ENCODE data around the gene ZSCAN29.

DNA sequence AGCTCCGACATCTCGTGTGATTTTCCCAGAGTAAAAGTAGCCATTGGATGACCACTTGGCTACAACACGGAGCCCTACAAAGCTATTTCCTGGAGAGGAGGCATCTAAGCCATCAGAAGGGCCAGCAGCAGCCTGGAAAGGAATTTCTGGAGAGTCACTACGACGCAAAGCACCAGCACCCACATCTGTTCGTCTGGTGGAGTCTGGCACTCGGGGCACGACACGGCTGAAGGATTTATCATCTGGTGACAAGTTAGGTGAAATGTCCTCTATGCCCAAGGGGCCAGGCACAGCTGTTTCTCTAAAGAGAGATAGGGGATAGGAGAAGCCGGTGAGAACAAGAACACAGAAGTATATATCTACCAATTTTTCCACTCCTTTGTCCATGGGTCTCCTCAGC lies 49.6 kb upstream of the ZSCAN29 start:
- TF ChIP-seq EZH2 (IDR thresholded peaks at IDR 0.05; ENCODE audit: insufficient read depth, poor library complexity, severe bottlenecking) (no peak), EZH2phosphoT487 (IDR thresholded peaks at IDR 0.05; ENCODE audit: insufficient read depth, low read depth) (no peak)

All from GM23248 (cell line).